Skeletal muscle satellite cell (primary cell): Measurements from ENCODE around the gene MRC2.

ENCODE experiments used
- H3K27me3 ChIP-seq: 2 replicates; pipeline ENCODE4 v1.7.0; 2013; ENCODE audit warnings: low read length; ENCODE audit not compliant: control insufficient read depth, insufficient read depth
- H3K36me3 ChIP-seq: 2 replicates; pipeline ENCODE4 v1.7.0; 2013; ENCODE audit warnings: mild to moderate bottlenecking, control low read depth, low read length; ENCODE audit not compliant: insufficient read depth
- H3K4me1 ChIP-seq: 2 replicates; pipeline ENCODE4 v1.7.0; 2013; ENCODE audit warnings: low read length; ENCODE audit not compliant: control insufficient read depth, insufficient read depth
- H3K4me2 ChIP-seq: 2 replicates; pipeline ENCODE4 v1.7.0; 2013; ENCODE audit warnings: mild to moderate bottlenecking, low read length
- H3K4me3 ChIP-seq: 2 replicates; pipeline ENCODE4 v1.7.0; 2013; ENCODE audit warnings: low read length
- H3K9ac ChIP-seq: 2 replicates; pipeline ENCODE4 v1.7.0; 2013; ENCODE audit warnings: mild to moderate bottlenecking, low read depth, low read length, moderate library complexity
- H3K9me3 ChIP-seq: replicated peaks from 2 replicates; pipeline ENCODE4 v1.7.0; 2013; ENCODE audit warnings: mild to moderate bottlenecking, control low read depth, low read length

MRC2 gene

GRCh38 chr17:62712171-62712581 is 84.7 kb downstream of the MRC2 start:
- Histone ChIP-seq H3K27me3 (no peaks in the 10 kb centered on the region), H3K4me1 (peaks cover 25% of the 10 kb centered on the region), H3K36me3 (no peaks in the 10 kb centered on the region), H3K9ac (no peak overlapping the region), H3K9me3 (peaks cover 7% of the 10 kb centered on the region), H3K4me3 (no peak overlapping the region), H3K4me2 (peak overlapping the region; percentile 5)

- H3K27me3 ChIP-seq = no peaks in the 10 kb centered on the region
- H3K9me3 ChIP-seq = peaks cover 6% of the 10 kb centered on the region
- H3K4me1 ChIP-seq = peaks cover 25% of the 10 kb centered on the region
- no peak overlapping the region for H3K4me2 ChIP-seq
- no peak overlapping the region for H3K9ac ChIP-seq
- H3K36me3 ChIP-seq = no peaks in the 10 kb centered on the region
- no peak overlapping the region for H3K4me3 ChIP-seq
These were observed 85.8 kb downstream of the MRC2 start for GRCh38 chr17:62713086-62713881.

- Histone ChIP-seq H3K9me3 (no peaks in the 10 kb centered on the region), H3K4me1 (peaks cover 29% of the 10 kb centered on the region), H3K4me3 (no peak overlapping the region), H3K36me3 (no peaks in the 10 kb centered on the region), H3K27me3 (no peaks in the 10 kb centered on the region), H3K4me2 (peak overlapping the region; percentile 28), H3K9ac (no peak overlapping the region)
These were observed 86.7 kb downstream of the MRC2 start for GRCh38 chr17:62714016-62714777.

- Histone ChIP-seq H3K4me3 (no peak overlapping the region), H3K9me3 (no peaks in the 10 kb centered on the region), H3K36me3 (no peaks in the 10 kb centered on the region), H3K4me2 (no peak overlapping the region), H3K9ac (no peak overlapping the region), H3K4me1 (peaks cover 29% of the 10 kb centered on the region), H3K27me3 (no peaks in the 10 kb centered on the region)
These were observed 88.5 kb downstream of the MRC2 start for GRCh38 chr17:62715882-62716390.

- no peak overlapping the region for H3K4me2 ChIP-seq
- H3K4me1 ChIP-seq = peaks cover 27% of the 10 kb centered on the region
- H3K36me3 ChIP-seq = no peaks in the 10 kb centered on the region
- H3K27me3 ChIP-seq = no peaks in the 10 kb centered on the region
- H3K9ac ChIP-seq = no peak overlapping the region
- H3K9me3 ChIP-seq = no peaks in the 10 kb centered on the region
- H3K4me3 ChIP-seq = no peak overlapping the region
These were observed 89.5 kb downstream of the MRC2 start for GRCh38 chr17:62716834-62717588.

- H3K4me1 ChIP-seq = peaks cover 22% of the 10 kb centered on the region
- no peak overlapping the region for H3K4me2 ChIP-seq
- H3K27me3 ChIP-seq = no peaks in the 10 kb centered on the region
- no peaks in the 10 kb centered on the region for H3K36me3 ChIP-seq
- H3K9ac ChIP-seq = no peak overlapping the region
- H3K9me3 ChIP-seq = no peaks in the 10 kb centered on the region
- H3K4me3 ChIP-seq = no peak overlapping the region
These were observed 90.1 kb downstream of the MRC2 start for GRCh38 chr17:62717589-62717855.

- H3K36me3 ChIP-seq = no peaks in the 10 kb centered on the region
- no peak overlapping the region for H3K9ac ChIP-seq
- H3K9me3 ChIP-seq = no peaks in the 10 kb centered on the region
These were observed 90.4 kb downstream of the MRC2 start for GRCh38 chr17:62717889-62718288.

GRCh38 chr17:62718429-62718828 is 91.0 kb downstream of the MRC2 start:
- H3K4me2 ChIP-seq = no peak overlapping the region
- H3K9ac ChIP-seq = no peak overlapping the region
- H3K4me1 ChIP-seq = peaks cover 22% of the 10 kb centered on the region
- no peaks in the 10 kb centered on the region for H3K36me3 ChIP-seq
- no peaks in the 10 kb centered on the region for H3K27me3 ChIP-seq
- no peaks in the 10 kb centered on the region for H3K9me3 ChIP-seq
- no peak overlapping the region for H3K4me3 ChIP-seq

More at GRCh38 chr17:62717889-62718288, 90.4 kb downstream of the MRC2 start:
- peaks cover 22% of the 10 kb centered on the region for H3K4me1 ChIP-seq
- H3K27me3 ChIP-seq = no peaks in the 10 kb centered on the region
- H3K4me2 ChIP-seq = no peak overlapping the region
- H3K4me3 ChIP-seq = no peak overlapping the region

- Histone ChIP-seq H3K4me2 (no peak overlapping the region), H3K9me3 (no peaks in the 10 kb centered on the region), H3K4me3 (no peak overlapping the region), H3K36me3 (no peaks in the 10 kb centered on the region), H3K27me3 (no peaks in the 10 kb centered on the region), H3K9ac (no peak overlapping the region), H3K4me1 (peaks cover 23% of the 10 kb centered on the region)
These were observed 92.1 kb downstream of the MRC2 start for GRCh38 chr17:62719586-62719985.

GRCh38 chr17:62720126-62720850 is 92.8 kb downstream of the MRC2 start:
- Histone ChIP-seq H3K4me1 (peaks cover 16% of the 10 kb centered on the region), H3K4me2 (no peak overlapping the region), H3K36me3 (no peaks in the 10 kb centered on the region), H3K27me3 (no peaks in the 10 kb centered on the region), H3K9ac (no peak overlapping the region), H3K9me3 (no peaks in the 10 kb centered on the region), H3K4me3 (no peak overlapping the region)

- Histone ChIP-seq H3K4me3 (no peak overlapping the region), H3K4me2 (no peak overlapping the region), H3K9me3 (no peaks in the 10 kb centered on the region), H3K9ac (no peak overlapping the region), H3K4me1 (peaks cover 13% of the 10 kb centered on the region), H3K27me3 (no peaks in the 10 kb centered on the region), H3K36me3 (no peaks in the 10 kb centered on the region)
These were observed 95.2 kb downstream of the MRC2 start for GRCh38 chr17:62722625-62723024.
